Activated effector memory CD4-positive, alpha-beta T cell treated with Interleukin-2 at 50 U/mL for 16 hours (primary cell): ENCODE measurements around the gene GPR35.
A peak's percentile ranks its signal among the peaks of the same experiment; 100 is the strongest.

ENCODE experiments used
- DNase-seq: peaks from one replicate; pipeline ENCODE4 v3.0.0-alpha.2; 2020

The GPR35 gene, protein sequence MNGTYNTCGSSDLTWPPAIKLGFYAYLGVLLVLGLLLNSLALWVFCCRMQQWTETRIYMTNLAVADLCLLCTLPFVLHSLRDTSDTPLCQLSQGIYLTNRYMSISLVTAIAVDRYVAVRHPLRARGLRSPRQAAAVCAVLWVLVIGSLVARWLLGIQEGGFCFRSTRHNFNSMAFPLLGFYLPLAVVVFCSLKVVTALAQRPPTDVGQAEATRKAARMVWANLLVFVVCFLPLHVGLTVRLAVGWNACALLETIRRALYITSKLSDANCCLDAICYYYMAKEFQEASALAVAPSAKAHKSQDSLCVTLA

DNA sequence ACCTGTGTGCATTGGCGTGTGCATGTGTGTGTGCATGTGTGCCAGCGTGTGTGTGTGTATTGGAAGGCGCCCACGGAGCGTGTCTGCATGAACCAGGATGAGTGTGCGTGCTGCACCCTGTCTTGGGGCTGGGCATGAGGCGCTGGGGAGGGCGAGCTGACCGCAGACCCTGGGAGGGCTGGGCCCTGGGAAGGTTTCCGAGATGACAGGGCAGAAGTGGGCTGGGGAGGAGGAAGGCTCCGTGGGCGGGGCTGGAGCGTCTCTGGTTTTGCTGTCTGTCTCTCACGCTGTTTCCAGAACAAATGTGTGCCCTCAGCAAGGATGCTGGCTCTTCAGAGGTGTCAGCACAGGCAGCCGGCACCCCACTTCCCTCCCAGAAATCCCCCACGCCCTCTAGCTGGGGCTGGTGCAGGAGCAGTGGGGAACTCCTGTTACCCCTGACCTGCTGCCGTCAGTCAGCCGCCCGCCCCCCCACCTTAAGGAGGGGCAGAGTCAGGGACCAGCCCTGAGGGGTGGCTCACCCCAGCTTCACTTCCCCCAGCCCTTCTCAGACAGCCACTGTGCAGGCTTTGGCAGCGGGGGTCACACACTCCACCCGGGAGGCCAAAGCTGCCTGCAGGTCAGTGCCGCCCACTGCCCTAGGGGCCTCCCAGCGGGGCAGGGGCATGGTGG, at the start of gene GPR35:
GPR35 (plus strand) TSS at position 531 of the 672 bp plus-strand sequence. CDS start 4,473 bp downstream, outside the sequence.
- DNase-seq: peak; percentile 70

- DNase-seq: no peak
These were observed 49.2 kb upstream of the GPR35 start for GRCh38 chr2:240576036-240576435.

DNA sequence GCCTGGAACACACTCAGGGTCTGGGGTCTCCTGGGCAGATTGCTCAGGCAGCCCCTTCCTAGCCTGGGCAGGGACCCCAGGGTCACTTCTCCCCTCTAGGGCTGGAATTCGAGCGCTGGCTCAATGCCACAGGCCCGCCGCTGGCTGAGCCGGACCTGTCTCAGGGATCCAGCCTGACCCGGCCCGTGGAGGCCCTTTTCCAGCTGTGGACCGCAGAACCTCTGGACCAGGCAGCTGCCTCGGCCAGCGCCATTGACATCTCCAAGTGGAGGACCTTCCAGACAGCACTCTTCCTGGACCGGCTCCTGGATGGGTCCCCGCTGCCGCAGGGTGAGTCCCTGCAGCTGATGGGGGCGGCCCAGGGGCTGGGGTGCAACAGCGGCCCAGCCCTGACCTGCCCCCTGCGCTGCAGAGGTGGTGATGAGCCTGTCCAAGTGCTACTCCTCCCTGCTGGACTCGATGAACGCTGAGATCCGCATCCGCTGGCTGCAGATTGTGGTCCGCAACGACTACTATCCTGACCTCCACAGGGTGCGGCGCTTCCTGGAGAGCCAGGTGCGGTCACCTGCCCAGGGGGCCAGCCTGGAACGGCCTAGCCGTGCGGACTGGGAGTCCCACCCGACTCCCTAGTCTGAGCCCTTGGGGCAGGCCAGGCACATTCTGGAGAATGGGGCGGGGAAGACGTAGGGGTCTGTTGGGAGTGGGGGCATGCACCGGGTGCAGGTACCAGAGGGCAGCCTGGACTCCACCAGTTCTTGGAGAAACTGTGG, 48.7 kb upstream of the GPR35 start:
- no peak for DNase-seq

- no peak for DNase-seq
These were observed 47.8 kb upstream of the GPR35 start for GRCh38 chr2:240577281-240578109.

DNA sequence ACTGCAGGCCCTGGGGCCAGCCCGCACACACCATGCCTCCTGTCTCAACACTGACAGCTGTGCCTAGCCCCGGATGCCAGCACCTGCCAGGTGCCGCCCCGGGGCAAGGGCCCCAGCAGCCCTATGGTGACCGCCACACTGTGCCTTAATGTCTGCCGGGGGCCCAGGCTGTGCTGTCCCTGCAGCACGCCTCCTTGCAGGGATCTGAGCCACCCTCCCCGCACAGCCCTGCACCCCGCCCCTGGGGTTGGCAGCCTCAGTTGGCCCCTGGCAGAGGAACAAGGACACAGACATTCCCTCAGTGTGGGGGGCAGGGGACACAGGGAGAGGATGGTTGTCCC, 47.2 kb upstream of the GPR35 start:
- DNase-seq: no peak

- DNase-seq: no peak
These were observed 46.8 kb upstream of the GPR35 start for GRCh38 chr2:240578488-240578887.

DNA sequence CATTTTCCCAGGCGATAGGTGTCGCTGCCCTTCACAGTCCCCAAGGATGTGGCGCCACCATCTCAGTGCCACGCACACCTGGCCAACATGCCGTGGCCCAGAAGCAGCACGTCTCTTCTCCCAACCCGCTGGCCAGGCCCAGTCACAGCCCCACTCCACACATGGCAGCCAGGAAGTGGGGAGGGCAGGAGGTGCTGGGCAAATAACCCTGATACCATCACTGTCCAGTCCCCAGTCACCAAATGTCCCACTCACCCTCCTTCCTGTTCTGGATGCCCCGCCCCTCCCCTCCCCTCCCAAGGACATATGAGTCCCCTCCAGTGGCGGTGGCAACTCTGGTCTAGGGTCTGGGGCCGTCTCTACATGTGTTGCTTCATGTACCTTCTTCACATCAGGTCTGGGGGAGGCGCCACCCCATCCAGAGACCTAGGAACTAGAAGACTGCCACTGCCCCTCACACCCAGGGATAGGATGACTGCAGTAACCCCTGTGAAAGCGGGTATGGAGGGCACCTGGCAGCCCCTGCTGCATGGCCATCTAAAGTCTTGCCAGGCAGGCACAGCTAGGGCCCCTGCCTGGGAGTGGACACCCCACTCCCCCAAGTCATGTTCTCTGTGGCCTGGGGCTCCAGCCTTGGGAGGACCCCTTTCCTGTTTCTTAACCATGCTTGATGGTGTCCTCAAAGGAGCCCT, 46.1 kb upstream of the GPR35 start:
- DNase-seq: no peak

DNA sequence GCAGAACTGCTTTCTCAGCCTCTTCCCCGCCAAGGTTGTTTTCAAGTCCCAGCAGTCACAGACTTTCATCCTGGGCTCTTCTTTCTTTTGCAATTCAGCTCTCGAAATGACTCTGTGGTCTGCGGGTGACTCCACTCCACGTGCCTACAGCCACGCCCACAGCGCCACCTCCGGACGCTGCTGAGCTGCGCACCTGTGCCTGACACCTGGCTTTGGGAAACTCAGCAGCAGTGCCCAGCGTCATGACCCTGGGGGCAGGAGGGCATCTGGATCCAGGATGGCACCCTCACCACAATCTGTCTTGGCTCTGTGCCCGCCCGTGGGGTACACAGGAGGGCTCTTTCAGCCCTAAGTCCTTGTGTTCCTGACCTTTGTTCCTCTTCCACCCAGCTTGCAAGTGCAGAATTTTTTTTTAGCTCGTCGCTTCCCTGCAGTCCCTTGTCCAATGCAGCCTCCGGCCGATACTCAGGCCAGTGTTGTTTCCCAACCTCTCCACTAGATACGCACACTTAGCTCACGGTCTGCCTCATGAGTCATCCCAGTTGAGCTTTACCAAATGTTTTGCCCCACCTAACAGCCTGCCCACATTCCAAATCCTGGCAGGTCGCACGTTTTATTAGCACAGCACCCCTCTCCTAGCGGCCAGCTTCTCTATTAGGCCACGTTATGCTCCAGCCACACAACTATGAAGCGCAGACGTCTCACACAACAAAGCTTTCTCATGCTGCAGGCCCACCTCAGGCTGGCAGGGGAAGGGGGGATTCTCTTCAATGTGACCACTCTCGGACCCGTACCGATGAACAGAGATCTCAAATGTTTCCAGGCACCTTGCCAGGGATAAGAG, 45.3 kb upstream of the GPR35 start:
- peak; percentile 78 for DNase-seq

DNA sequence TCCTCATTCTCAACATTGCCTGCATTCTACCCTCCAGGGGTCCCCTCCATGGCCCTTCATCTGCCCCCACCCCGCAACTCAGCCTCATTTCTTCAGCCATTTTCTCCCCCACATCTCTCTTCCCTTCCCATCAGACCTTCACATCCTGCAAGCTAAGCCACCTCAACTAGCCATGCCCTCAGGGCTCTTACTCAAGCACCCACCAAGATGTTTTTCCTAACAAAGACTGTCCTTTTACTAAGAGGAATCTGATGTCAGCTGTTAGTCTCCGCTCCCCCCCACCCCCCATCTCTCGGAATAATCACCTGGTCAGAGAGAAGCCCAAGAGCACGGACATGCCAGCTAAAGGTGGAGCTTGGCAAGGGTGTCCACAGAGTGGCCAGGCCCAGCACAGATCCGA, 43.5 kb upstream of the GPR35 start:
- DNase-seq: no peak

- no peak for DNase-seq
These were observed 42.5 kb upstream of the GPR35 start for GRCh38 chr2:240582781-240583180.

GRCh38 chr2:240583774-240584173, 41.5 kb upstream of the GPR35 start:
- no peak for DNase-seq

DNA sequence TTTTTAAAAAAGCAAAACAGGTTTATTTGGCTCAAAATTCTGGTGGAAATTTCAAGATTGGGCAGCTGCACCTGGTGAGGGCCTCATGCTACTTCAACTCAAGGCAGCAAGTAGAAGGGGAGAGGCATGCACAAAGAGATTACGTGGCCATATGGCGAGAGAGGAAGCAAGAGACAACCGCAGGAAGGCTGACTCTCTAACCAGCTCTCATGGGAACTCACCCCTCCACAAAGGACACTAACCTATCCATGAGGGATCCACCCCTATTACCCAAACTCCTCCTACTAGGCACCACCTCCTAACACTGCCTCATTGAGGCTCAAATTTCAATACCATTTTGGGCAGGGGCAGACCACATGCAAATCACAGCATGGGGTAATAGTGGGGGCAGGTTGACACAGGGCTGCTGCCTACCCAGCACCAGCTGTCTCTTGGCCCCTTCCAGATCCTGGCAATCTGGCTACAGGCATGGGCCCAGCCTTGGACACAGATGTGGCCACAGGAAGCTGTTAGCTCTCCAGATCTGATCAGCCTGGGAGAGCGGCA, 40.7 kb upstream of the GPR35 start:
- DNase-seq: no peak

DNA sequence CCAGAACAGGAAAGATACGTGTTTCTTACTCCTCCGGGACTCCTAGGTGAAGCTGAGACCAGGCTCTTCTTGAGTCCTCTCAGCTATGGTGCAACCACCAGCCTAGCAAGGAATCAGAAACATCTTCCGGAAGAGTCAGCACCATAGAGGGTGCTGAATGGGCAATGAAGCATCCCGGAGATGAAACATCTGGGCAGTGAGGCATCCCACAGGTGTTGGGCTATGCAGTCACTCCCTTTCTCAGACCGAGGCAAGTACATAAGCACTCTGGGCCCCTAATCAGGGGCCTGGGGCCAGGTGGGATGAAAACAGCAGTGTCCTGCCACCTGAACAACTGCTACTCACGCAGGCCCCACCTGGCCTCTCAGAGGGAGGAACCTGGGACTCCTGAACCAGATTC, 40.2 kb upstream of the GPR35 start:
- no peak for DNase-seq

DNA sequence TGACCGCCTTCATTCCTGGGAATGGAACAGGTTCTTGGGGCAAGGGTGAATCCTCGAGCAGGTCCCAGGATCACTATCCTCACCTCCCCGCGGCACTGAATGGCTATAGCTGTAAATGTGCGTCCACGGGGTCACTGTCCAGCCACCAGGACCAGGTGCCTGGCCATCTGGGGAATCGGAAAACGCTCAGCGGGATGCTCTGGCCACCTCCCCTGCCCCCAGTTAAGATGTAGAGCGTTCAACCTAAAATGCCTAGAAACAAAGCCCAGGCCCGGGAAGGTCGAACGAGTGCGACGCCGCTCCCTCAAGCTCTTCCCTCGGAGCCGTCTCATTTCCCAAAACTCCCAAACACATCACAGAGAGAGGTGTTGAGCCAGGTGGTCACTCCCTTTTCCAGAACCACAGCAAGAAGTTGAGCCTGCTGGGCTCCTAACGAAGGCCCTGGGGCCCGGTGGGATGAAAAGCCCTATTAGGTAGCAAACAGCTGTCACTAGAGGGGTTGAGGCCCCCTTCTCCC, 39.5 kb upstream of the GPR35 start:
- DNase-seq: no peak

- peak; percentile 95 for DNase-seq
These were observed 38.9 kb upstream of the GPR35 start, which contains the start of gene CAPN10 for GRCh38 chr2:240586198-240586918. TSS of gene CAPN10 (plus strand) at chr2:240586734. CDS start at chr2:240586912, 178 bp downstream.

DNA sequence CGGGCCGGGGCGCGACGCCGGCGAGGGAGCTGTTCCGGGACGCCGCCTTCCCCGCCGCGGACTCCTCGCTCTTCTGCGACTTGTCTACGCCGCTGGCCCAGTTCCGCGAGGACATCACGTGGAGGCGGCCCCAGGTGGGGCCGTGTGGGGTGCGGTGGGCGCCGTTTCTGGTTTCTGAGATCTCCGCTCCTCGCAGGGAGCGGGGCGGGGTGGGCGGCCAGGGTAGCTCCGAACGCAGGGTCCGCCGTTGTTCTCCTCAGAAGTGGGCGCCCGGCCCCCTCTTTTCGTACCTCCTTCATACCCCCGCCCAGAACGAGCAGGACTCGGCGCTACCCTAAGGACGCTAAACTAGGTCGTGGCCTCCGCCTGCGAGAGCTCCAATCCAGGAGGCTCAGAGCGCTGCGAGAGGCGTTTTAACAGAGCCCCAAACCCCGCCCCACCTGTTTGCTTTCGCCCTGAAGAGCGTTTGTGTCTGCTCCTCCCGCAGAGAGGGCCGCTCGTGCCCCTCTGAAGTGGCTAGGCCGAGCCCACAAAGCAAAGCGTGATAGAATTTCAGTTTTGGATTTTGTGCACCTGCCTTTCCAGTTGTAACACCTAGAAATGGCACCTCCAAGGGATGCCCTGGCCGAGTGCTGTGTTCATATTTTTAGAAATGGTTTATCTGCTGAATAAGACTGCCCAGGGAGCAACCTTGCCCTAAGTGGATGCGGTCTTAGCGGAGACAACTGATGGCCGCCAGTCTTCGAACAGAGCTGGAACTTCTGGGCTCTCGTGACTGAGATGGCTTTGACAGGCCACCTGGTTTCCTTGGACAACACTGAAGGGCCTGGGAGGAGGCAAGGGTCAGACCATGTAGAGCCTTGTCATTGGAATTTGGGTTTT, 38.1 kb upstream of the GPR35 start:
- peak; percentile 51 for DNase-seq

DNA sequence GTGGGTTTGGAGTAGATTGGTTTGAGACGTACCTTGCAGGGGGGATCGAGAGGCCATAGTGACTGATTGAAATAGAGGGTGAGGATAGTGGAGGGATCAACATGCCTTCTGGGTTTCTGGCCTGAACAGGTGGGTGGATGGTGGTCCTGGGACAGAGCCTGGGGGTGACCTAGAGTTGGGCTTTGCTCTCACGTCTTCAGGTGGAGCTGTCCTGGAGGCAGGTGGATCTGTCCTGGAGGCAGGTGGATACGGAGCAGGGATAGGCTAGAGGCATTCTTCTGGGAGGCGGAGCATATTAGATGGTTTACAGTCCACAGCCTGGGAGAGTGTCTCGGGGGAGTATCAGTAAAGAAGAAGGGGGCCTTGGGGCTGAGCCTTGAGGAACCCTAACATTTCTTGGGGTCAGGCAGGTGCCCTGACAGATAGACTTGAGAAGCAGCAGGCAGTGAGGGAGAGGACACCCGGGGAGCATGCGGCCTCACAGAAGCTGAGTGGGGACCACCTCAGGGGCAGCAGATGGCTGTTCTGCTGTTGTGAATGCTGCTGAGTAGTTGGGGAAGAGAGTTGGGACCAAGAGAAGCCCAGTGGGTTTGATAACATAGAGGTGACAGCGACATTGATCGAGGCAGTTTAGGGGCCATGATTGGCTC, 37.1 kb upstream of the GPR35 start:
- no peak for DNase-seq

- no peak for DNase-seq
These were observed 36.6 kb upstream of the GPR35 start for GRCh38 chr2:240588669-240589068.
